Transverse colon (tissue), 4 donors: ENCODE data around the gene CCSER2. TPM values are rescaled to one million over a fixed set of nuclear protein-coding genes. Genes with fewer than 3 reads are reported as not detected.

Experiments used
- DNase-seq: peaks from one replicate; pipeline ENCODE4 v3.0.0-alpha.2; 2019
- H3K27ac ChIP-seq, 4 donors: fragments of 200-600 bp; sonication (generic); 2 replicates each; pipeline ENCODE4 v1.5.1; 2016 to 2018; ENCODE audit warnings: inconsistent platforms in 4 of 4
- H3K27me3 ChIP-seq: fragments of 200-600 bp; sonication (generic); 2 replicates; pipeline ENCODE4 v1.5.1; 2017; ENCODE audit warnings: inconsistent platforms
- H3K36me3 ChIP-seq, 4 donors: fragments of 200-600 bp; sonication (generic); 2 replicates each; pipeline ENCODE4 v1.5.1; 2017 to 2019; ENCODE audit warnings: inconsistent platforms in 4 of 4
- H3K4me1 ChIP-seq, 4 donors: fragments of 200-600 bp; sonication (generic); 2 replicates each; pipeline ENCODE4 v1.5.1; 2017 to 2020; ENCODE audit warnings: inconsistent platforms in 4 of 4
- H3K4me3 ChIP-seq, 4 donors: fragments of 200-600 bp; sonication (generic); 1 replicate in 1 of 4; 2 replicates in 3 of 4; pipeline versions ENCODE4 v1.5.1 to v1.6.1; 2017 to 2019; ENCODE audit warnings: inconsistent platforms in 4 of 4
- H3K9me3 ChIP-seq, 2 donors: fragments of 200-600 bp; sonication (generic); 2 replicates each; pipeline ENCODE4 v1.5.1; 2017 to 2019; ENCODE audit warnings: inconsistent platforms in 2 of 2
- EP300 ChIP-seq: sonication (generic); formaldehyde crosslinking; IDR thresholded peaks from one replicate; pipeline ENCODE4 v1.6.1; 2017; ENCODE audit warnings: antibody characterized with exemption, low read depth
- POLR2A ChIP-seq: fragments of 450-650 bp; IDR thresholded peaks from one replicate; pipeline ENCODE4 v1.6.1; 2016; ENCODE audit warnings: antibody characterized with exemption, mild to moderate bottlenecking, moderate library complexity
- POLR2AphosphoS5 ChIP-seq, 3 donors: sonication (generic); formaldehyde crosslinking; IDR thresholded peaks; one replicate each; pipeline ENCODE4 v1.6.1; 2016; ENCODE audit warnings: antibody characterized with exemption in 3 of 3
- WGBS, 2 donors: methylation state at CpG; one replicate each; pipeline ENCODE4 v1.1.5; 2018; ENCODE audit warnings: low coverage in 1 of 2; 5-methylcytosine and 5-hydroxymethylcytosine counted together
- in situ Hi-C, 4 donors: fragments of 200-750 bp; cut with MboI; loops; one replicate each; pipeline versions ENCODE4 v1.15.0 to v1.15.1; 2017; ENCODE audit warnings: low sequenced_read_pairs in 3 of 4, low pct_ligation_motif_present in 1 of 4, low pct_unique_long_range_greater_than_20kb in 1 of 4
- intact Hi-C: fragments of 100-400 bp; cut with DNase I; formaldehyde crosslinking; loops from one replicate; pipeline ENCODE4 v1.15.1; 2023; ENCODE audit warnings: low total_unique reads
- total RNA-seq, 4 donors: library from RNA; depleted of rRNA; stranded (reverse); fragments of >200 nt; gene quantifications; one replicate each; pipeline ENCODE4 v1.1.0, GENCODE V29; 2016
- TF ChIP-seq, protein P1 (sequence below), 5 experiments: fragments of 200-600 bp in 3 of 5; fragments of 450-650 bp in 2 of 5; sonication (generic) in 3 of 5; IDR thresholded peaks; 1 replicate in 2 of 5; 2 replicates in 3 of 5; pipeline ENCODE4 v1.5.1; 2016 to 2017; ENCODE audit warnings: antibody characterized with exemption in 5 of 5, inconsistent platforms in 3 of 5, mild to moderate bottlenecking in 2 of 5, moderate library complexity in 1 of 5

Gene CCSER2
- total RNA-seq, 4 donors from 2014 or later: 20.9 to 45.6 (median 33.7) TPM

GRCh38 chr10:84546609-84547008 lies 218.2 kb downstream of the CCSER2 start:
- intact Hi-C loops: loop anchor here (2.0 kb wide), 1 partner anchor 18 kb away; no protein-coding TSS in a partner anchor
- 80 to 81% methylated on average over 1 to 8 of the region's 8 CpGs for WGBS, 2 donors
- H3K27me3 ChIP-seq: no peaks in the 10 kb centered on the region

DNA sequence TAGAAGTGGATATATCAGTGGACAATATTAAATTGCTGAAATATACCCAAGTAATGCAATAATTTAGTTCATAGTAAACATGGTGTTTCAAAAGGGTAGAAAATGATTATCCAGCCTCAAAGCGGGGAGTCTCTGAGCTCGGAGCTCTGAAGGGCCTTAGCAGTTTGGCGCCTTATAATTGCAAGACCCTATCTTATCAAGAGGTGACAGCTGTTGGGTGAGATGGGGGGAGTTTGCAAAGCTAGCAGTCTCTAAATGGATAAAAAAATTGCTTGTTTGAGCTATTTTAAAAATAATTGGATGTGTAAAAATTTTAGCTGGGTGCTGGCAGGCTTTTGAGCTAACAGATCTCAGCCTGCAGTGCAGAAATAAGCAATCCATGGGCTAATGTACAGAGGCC lies 219.2 kb downstream of the CCSER2 start:
- in situ Hi-C loops: loop anchor here in 1 of 4 donors (25.0 kb wide), 1 partner anchor 160 kb away; no protein-coding TSS in a partner anchor
- 91 to 94% methylated on average over 3 of the region's 3 CpGs for WGBS, 2 donors
- intact Hi-C loops: loop anchor here (2.0 kb wide), 1 partner anchor 17 kb away; no protein-coding TSS in a partner anchor
- Histone ChIP-seq H3K27ac (no peak overlapping the region), H3K27me3 (no peaks in the 10 kb centered on the region), H3K4me1 (no peaks in the 10 kb centered on the region), H3K9me3 (no peaks in the 10 kb centered on the region), H3K36me3 (no peaks in the 10 kb centered on the region), H3K4me3 (no peak overlapping the region)
- no peak for TF ChIP-seq POLR2A
- TF ChIP-seq, protein P1, sequence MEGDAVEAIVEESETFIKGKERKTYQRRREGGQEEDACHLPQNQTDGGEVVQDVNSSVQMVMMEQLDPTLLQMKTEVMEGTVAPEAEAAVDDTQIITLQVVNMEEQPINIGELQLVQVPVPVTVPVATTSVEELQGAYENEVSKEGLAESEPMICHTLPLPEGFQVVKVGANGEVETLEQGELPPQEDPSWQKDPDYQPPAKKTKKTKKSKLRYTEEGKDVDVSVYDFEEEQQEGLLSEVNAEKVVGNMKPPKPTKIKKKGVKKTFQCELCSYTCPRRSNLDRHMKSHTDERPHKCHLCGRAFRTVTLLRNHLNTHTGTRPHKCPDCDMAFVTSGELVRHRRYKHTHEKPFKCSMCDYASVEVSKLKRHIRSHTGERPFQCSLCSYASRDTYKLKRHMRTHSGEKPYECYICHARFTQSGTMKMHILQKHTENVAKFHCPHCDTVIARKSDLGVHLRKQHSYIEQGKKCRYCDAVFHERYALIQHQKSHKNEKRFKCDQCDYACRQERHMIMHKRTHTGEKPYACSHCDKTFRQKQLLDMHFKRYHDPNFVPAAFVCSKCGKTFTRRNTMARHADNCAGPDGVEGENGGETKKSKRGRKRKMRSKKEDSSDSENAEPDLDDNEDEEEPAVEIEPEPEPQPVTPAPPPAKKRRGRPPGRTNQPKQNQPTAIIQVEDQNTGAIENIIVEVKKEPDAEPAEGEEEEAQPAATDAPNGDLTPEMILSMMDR (IDR thresholded peaks at IDR 0.05): no peak
- no peak for TF ChIP-seq EP300
- no peak for TF ChIP-seq POLR2AphosphoS5 (IDR thresholded peaks at IDR 0.05)
- no peak for DNase-seq

More at GRCh38 chr10:84546609-84547008, 218.2 kb downstream of the CCSER2 start:
- Histone ChIP-seq H3K9me3 (no peaks in the 10 kb centered on the region), H3K36me3 (no peaks in the 10 kb centered on the region), H3K4me3 (no peak overlapping the region), H3K4me1 (no peaks in the 10 kb centered on the region), H3K27ac (no peak overlapping the region)
- in situ Hi-C loops: loop anchor here in 1 of 4 donors (25.0 kb wide), 1 partner anchor 159 kb away; no protein-coding TSS in a partner anchor
- TF ChIP-seq POLR2A (no peak), EP300 (no peak), POLR2AphosphoS5 (IDR thresholded peaks at IDR 0.05) (no peak)
- TF ChIP-seq, protein P1 (IDR thresholded peaks at IDR 0.05): no peak
- no peak for DNase-seq

GRCh38 chr10:84548869-84549268 lies 220.5 kb downstream of the CCSER2 start:
- TF ChIP-seq, protein P1 (IDR thresholded peaks at IDR 0.05): no peak
- TF ChIP-seq EP300 (no peak), POLR2A (no peak), POLR2AphosphoS5 (IDR thresholded peaks at IDR 0.05) (no peak)
- Histone ChIP-seq H3K27ac (no peak overlapping the region), H3K27me3 (no peaks in the 10 kb centered on the region), H3K9me3 (no peaks in the 10 kb centered on the region), H3K4me1 (no peaks in the 10 kb centered on the region), H3K4me3 (no peak overlapping the region), H3K36me3 (no peaks in the 10 kb centered on the region)
- intact Hi-C loops: no loop called here
- no peak for DNase-seq
- 38 to 50% methylated on average over 1 to 5 of the region's 5 CpGs for WGBS, 2 donors
- in situ Hi-C loops: loop anchor here in 1 of 4 donors (25.0 kb wide), 1 partner anchor 162 kb away; no protein-coding TSS in a partner anchor

DNA sequence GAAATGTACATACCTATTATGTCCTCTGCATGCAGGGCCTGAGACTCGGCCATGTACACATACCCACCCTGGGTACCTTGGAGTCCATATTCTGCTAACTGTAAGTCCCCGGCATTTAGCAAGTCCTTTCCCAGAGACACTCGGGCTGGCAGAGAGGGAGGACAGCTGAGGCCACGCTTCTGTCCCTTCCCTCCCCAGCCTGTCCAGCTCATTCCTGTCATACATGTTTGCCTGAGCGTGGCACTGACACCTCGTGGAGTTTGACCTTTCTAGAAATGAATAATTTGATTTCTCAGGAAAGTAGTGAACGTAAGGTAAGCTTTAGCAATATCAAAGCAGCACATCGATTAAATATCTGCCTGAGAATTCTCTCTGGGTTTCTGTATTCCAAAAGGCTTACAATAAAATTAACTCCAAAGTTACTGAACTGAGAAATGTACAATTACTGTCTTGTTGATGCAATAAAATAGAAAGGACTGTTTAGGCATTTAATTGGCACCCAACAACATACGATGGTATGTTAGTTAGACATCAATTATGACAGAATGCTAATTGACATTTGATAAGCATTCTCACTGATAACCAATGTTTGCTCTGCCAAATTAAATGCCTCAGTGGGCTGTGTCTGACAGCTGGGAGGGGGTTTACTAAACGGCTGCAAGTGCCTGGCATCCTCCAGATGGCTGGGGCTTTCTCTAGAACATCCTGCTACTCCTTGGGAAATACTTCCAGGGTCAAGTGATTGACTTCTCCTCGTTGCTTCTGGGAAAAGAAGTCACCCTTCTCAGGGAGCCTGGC lies 221.2 kb downstream of the CCSER2 start:
- no peaks in the 10 kb centered on the region for H3K4me1 ChIP-seq
- 50 to 57% methylated on average over 8 to 11 of the region's 11 CpGs for WGBS, 2 donors
- no peaks in the 10 kb centered on the region for H3K9me3 ChIP-seq
- no peak overlapping the region for H3K27ac ChIP-seq
- no peaks in the 10 kb centered on the region for H3K36me3 ChIP-seq
- intact Hi-C loops: no loop called here
- DNase-seq: no peak
- no peaks in the 10 kb centered on the region for H3K27me3 ChIP-seq
- no peak overlapping the region for H3K4me3 ChIP-seq
- TF ChIP-seq EP300: no peak
- in situ Hi-C loops: loop anchor here in 1 of 4 donors (25.0 kb wide), 1 partner anchor 162 kb away; no protein-coding TSS in a partner anchor
